K562 (cell line): ENCODE measurements around the gene TMEM88. TPM values are rescaled to one million over a fixed set of nuclear protein-coding genes. Genes with fewer than 3 reads are reported as not detected.

Experiments used
- ATAC-seq: fragments of 200-7000 bp; cut with Tn5 transposase; 3 replicates; pipeline ENCODE4 v1.9.1; 2020; ENCODE audit warnings: moderate library complexity
- BruUV-seq: library from RNA; stranded (reverse); fragments of 400-500 nt; replicated peaks from 2 replicates; lab custom pipeline; 2021; lab: Mats Ljungman, UMichigan
- CTCF ChIA-PET: fragments of 300-600 bp; formaldehyde crosslinking; extraction: SDS; loops from one replicate; lab custom pipeline; 2021; ENCODE audit warnings: low intra/inter-chr PET ratio; lab: Yijun Ruan, JAX
- POLR2A ChIA-PET: fragments of 300-600, 350-650 bp; sonication (Branson Sonifier 250); formaldehyde crosslinking; extraction: SDS; loops from one replicate; lab custom pipeline; 2021; ENCODE audit warnings: antibody characterized with exemption, inconsistent platforms; lab: Yijun Ruan, JAX
- DNase-seq, 4 experiments: peaks; one replicate each; pipeline versions ENCODE4 v3.0.0 to v3.0.0-alpha.2; 2011 to 2018; ENCODE audit warnings: low spot score in 3 of 4, mixed read lengths in 3 of 4; ENCODE audit errors: extremely low read depth in 1 of 4
- FAIRE-seq: peaks from 2 replicates; lab custom pipeline; 2011; peaks lifted over from hg19 to GRCh38; lab: Jason Lieb, UNC
- H2AFZ ChIP-seq: 2 replicates; pipeline ENCODE4 v1.6.0; 2011; ENCODE audit warnings: low read depth, low read length, control low read depth, inconsistent platforms
- H3K27ac ChIP-seq: fragments of 200-600 bp; 3 replicates; pipeline ENCODE4 v1.8.0; 2011; ENCODE audit warnings: low read depth, mild to moderate bottlenecking, control low read depth, inconsistent platforms, low read length, moderate library complexity, mixed read lengths; ENCODE audit errors: extremely low read depth
- H3K27me3 ChIP-seq, 2 experiments: fragments of 300-600 bp in 1 of 2; 2 replicates in 1 of 2; 3 replicates in 1 of 2; pipeline versions ENCODE4 v1.6.0 to v1.8.0; 2011; ENCODE audit warnings: inconsistent platforms in 2 of 2, low read length in 2 of 2, mild to moderate bottlenecking in 1 of 2, mixed read lengths in 1 of 2, moderate library complexity in 1 of 2; ENCODE audit not compliant: control insufficient read depth in 2 of 2, insufficient read depth in 2 of 2
- H3K36me3 ChIP-seq: fragments of 300-600 bp; 3 replicates; pipeline ENCODE4 v1.8.0; 2011; ENCODE audit warnings: mild to moderate bottlenecking, low read length, inconsistent platforms; ENCODE audit not compliant: control insufficient read depth, insufficient read depth
- H3K4me1 ChIP-seq, 2 experiments: fragments of 200-600 bp in 1 of 2; replicated peaks in 1 of 2; 2 replicates in 1 of 2; 3 replicates in 1 of 2; pipeline versions ENCODE4 v1.5.1 to v1.8.0; 2011; ENCODE audit warnings: inconsistent platforms in 2 of 2, low read length in 2 of 2, mild to moderate bottlenecking in 1 of 2, mixed read lengths in 1 of 2, moderate library complexity in 1 of 2; ENCODE audit not compliant: control insufficient read depth in 2 of 2, insufficient read depth in 2 of 2
- H3K4me2 ChIP-seq: 2 replicates; pipeline ENCODE4 v1.6.1; 2011; ENCODE audit warnings: low read length, control low read depth, inconsistent platforms, mixed read lengths; ENCODE audit not compliant: insufficient read depth
- H3K4me3 ChIP-seq: fragments of 200-600 bp; sonication (generic), shearing (Covaris generic); 2 replicates; pipeline ENCODE4 v1.5.1; 2016; ENCODE audit warnings: control low read depth, inconsistent platforms
- H3K79me2 ChIP-seq: fragments of 200-600 bp; 3 replicates; pipeline ENCODE4 v1.8.0; 2011; ENCODE audit warnings: low read length, inconsistent platforms; ENCODE audit not compliant: control insufficient read depth, insufficient read depth
- H3K9ac ChIP-seq, 2 experiments: 2 replicates each; pipeline versions ENCODE4 v1.6.0 to v1.6.1; 2011; ENCODE audit warnings: low read depth in 2 of 2, low read length in 2 of 2, control low read depth in 1 of 2, inconsistent platforms in 1 of 2, mild to moderate bottlenecking in 1 of 2, mixed read lengths in 1 of 2; ENCODE audit not compliant: insufficient read depth in 1 of 2
- H3K9me1 ChIP-seq: one replicate; pipeline ENCODE4 v1.6.0; 2011; ENCODE audit warnings: inconsistent platforms, mild to moderate bottlenecking, low read length, moderate library complexity; ENCODE audit not compliant: control insufficient read depth, insufficient read depth
- H3K9me3 ChIP-seq: replicated peaks from 2 replicates; pipeline ENCODE4 v1.5.1; 2011; ENCODE audit warnings: low read depth, low read length, inconsistent platforms; ENCODE audit not compliant: control insufficient read depth, insufficient read depth
- H4K20me1 ChIP-seq: replicated peaks from 2 replicates; pipeline ENCODE4 v1.6.1; 2011; ENCODE audit warnings: low read length, inconsistent platforms, mixed read lengths; ENCODE audit not compliant: control insufficient read depth, insufficient read depth
- BCL6 ChIP-seq: fragments of 250-450 bp; sonication (Bioruptor Pico); IDR thresholded peaks from 2 replicates; pipeline ENCODE4 v1.4.0; 2020
- GTF2E2 ChIP-seq: fragments of 200-800 bp; sonication (Bioruptor generic); IDR thresholded peaks from 2 replicates; pipeline ENCODE4 v1.6.1; 2016; ENCODE audit warnings: missing genetic modification characterization, missing compliant biosample characterization
- HDGF ChIP-seq: fragments of 450-650 bp; IDR thresholded peaks from 2 replicates; pipeline ENCODE4 v1.6.1; 2016
- JUN ChIP-seq, 2 experiments: sonication (generic) in 1 of 2; formaldehyde crosslinking in 1 of 2; IDR thresholded peaks; 2 replicates each; pipeline versions ENCODE4 v1.6.1 to v1.8.0; 2012 to 2022; ENCODE audit warnings: borderline replicate concordance in 2 of 2, mild to moderate bottlenecking in 2 of 2, improper control_type of control experiment in 1 of 2, low read depth in 1 of 2, low read length in 1 of 2, missing genetic modification reagents in 1 of 2
- POLR2AphosphoS5 ChIP-seq: IDR thresholded peaks from 2 replicates; pipeline ENCODE4 v1.6.1; 2011; ENCODE audit warnings: mild to moderate bottlenecking, low read depth, low read length, moderate library complexity; ENCODE audit not compliant: control insufficient read depth, insufficient read depth
- SAFB ChIP-seq: fragments of 200-400 bp; formaldehyde crosslinking; IDR thresholded peaks from 2 replicates; pipeline ENCODE4 v1.6.1; 2017; ENCODE audit warnings: low read depth, low read length, borderline replicate concordance
- SIN3B ChIP-seq: fragments of 450-650 bp; IDR thresholded peaks from 2 replicates; pipeline ENCODE4 v1.6.1; 2017; ENCODE audit warnings: low read depth, mild to moderate bottlenecking, moderate library complexity
- TAF15 ChIP-seq: fragments of 200-400 bp; formaldehyde crosslinking; IDR thresholded peaks from 2 replicates; pipeline ENCODE4 v1.6.1; 2017; ENCODE audit warnings: mild to moderate bottlenecking, low read depth, low read length, moderate library complexity
- TCF3 ChIP-seq: sonication (generic); formaldehyde crosslinking; IDR thresholded peaks from 2 replicates; pipeline ENCODE4 v1.4.0; 2020; ENCODE audit warnings: mild to moderate bottlenecking, missing genetic modification reagents
- ZNF121 ChIP-seq: sonication (generic); formaldehyde crosslinking; conservative IDR thresholded peaks from 2 replicates; pipeline ENCODE4 v1.8.0; 2022; ENCODE audit warnings: missing genetic modification reagents
- ZNF174 ChIP-seq: fragments of 250-450 bp; sonication (Bioruptor Pico); IDR thresholded peaks from 2 replicates; pipeline ENCODE4 v1.4.0; 2020; ENCODE audit warnings: mild to moderate bottlenecking
- WGBS: fragments of 100-300 bp; shearing (Covaris generic); methylation state at CpG from one replicate; pipeline ENCODE4 v1.1.6; 2016; ENCODE audit warnings: low coverage, mixed read lengths; ENCODE audit not compliant: insufficient coverage; ENCODE audit errors: missing lambda C conversion rate; 5-methylcytosine and 5-hydroxymethylcytosine counted together
- in situ Hi-C: fragments of 300-500 bp; cut with MboI; formaldehyde crosslinking; loops from 4 replicates; pipeline ENCODE4 v1.15.0; 2018; ENCODE audit warnings: inconsistent platforms, mixed read lengths
- intact Hi-C: fragments of 100-400 bp; cut with micrococcal nuclease; formaldehyde crosslinking; loops from 2 replicates; pipeline ENCODE4 v1.14.2; 2022
- polyA plus RNA-seq, 8 experiments: library from polyadenylated mRNA; depleted of rRNA in 4 of 8; stranded (reverse) in 5 of 8; unstranded in 3 of 8; fragments of >200 nt; fragmentation: Nextera tagmentation in 2 of 8; fragmentation: Illumina TruSeq in 1 of 8; extraction: Ambion mirVana in 2 of 8; extraction: Trizol in 1 of 8; gene quantifications; 2 replicates each; pipeline versions ENCODE4 v1.2.1 to v1.2.3, GENCODE V29; 2011 to 2014; ENCODE audit warnings: inconsistent platforms in 1 of 8, missing spikeins in 1 of 8
- total RNA-seq, 7 experiments: library from RNA; depleted of rRNA in 6 of 7; stranded (reverse); fragments of >200 nt in 6 of 7; fragmentation: Illumina TruSeq in 2 of 7; extraction: Trizol in 2 of 7; gene quantifications; 2 replicates each; pipeline versions ENCODE4 v1.2.1 to v1.2.3, GENCODE V29; 2011 to 2021; ENCODE audit warnings: low replicate concordance in 1 of 7
- TF ChIP-seq, protein P1 (sequence below), 2 experiments: IDR thresholded peaks; 2 replicates each; pipeline ENCODE4 v1.6.1; 2011; ENCODE audit warnings: borderline replicate concordance in 1 of 2, control low read depth in 1 of 2, low read depth in 1 of 2, low read length in 1 of 2, mild to moderate bottlenecking in 1 of 2, mixed read lengths in 1 of 2, moderate library complexity in 1 of 2; ENCODE audit not compliant: insufficient read depth in 1 of 2, insufficient read length in 1 of 2, poor library complexity in 1 of 2, severe bottlenecking in 1 of 2; ENCODE audit errors: extremely low read depth in 1 of 2
- TF ChIP-seq, protein P2 (sequence below), 3 experiments: fragments of 200-800 bp in 1 of 3; fragments of 250-450 bp in 1 of 3; fragments of 450-650 bp in 1 of 3; sonication (Bioruptor Pico) in 1 of 3; sonication (Bioruptor generic) in 1 of 3; formaldehyde crosslinking in 1 of 3; IDR thresholded peaks; 2 replicates each; pipeline versions ENCODE4 v1.6.1 to v1.8.0; 2016 to 2022; ENCODE audit warnings: mild to moderate bottlenecking in 2 of 3, missing genetic modification characterization in 2 of 3, missing compliant biosample characterization in 1 of 3, moderate library complexity in 1 of 3

TMEM88 gene
- total and polyA plus RNA-seq, 9 of the 15 experiments (the other 6 are each of a cell fraction or from before 2014, with no cell fraction given): 0.10 to 1.4 (median 0.36) TPM; not detected in 3

DNA sequence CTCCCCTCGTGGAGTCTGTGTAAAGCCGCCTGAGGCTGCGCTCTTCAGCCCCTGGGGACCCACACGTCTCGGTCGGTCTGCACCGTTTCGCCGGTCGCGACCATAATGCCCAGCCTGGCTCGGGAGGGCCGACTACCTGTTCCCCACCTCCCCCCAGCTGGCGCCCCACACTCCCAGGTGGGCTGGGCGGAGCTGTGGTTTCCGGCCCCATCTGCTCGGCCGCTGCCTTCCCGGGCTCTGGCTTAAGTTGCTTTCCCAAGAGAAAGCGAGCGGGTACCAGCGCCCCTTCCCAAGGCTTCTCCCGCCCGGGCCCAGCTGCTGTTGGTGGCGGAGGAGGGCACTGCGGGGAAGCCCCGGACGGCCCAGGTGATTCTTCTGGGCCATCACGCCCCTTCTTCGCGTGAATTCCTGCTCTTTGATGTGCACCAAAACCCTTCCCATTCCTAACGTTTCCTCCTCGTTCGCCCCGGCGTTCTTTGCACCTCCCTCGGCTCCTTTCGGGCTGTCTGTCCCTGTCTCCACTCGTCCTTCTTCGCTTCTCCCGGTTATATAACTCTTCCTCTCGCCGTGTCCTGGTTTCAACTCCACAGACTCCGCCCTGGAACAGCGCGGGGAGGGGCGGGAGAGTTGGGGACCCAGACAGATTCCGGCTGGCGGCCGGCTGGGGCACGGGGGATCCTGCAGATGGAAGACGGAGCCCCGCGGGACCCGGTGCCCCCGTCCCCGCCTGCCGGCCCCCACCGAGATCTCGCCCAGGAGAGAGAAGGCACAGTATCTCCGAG is 18.9 kb upstream of the TMEM88 start:
- FAIRE-seq: peak; percentile 44
- no peak for TF ChIP-seq BCL6 (CRISPR knock-in tag)
- TF ChIP-seq, protein P1, sequence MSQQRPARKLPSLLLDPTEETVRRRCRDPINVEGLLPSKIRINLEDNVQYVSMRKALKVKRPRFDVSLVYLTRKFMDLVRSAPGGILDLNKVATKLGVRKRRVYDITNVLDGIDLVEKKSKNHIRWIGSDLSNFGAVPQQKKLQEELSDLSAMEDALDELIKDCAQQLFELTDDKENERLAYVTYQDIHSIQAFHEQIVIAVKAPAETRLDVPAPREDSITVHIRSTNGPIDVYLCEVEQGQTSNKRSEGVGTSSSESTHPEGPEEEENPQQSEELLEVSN (IDR thresholded peaks at IDR 0.05; ENCODE audit: borderline replicate concordance in 1 of 2, extremely low read depth in 1 of 2, insufficient read depth in 1 of 2, insufficient read length in 1 of 2, low read depth in 1 of 2, low read length in 1 of 2, poor library complexity in 1 of 2, severe bottlenecking in 1 of 2): peak in 1 of 2 experiments; percentile 5
- 0 out of 2 replicates have a peak, but pooled peaks have one; percentile 18 for TF ChIP-seq SAFB
- TF ChIP-seq GTF2E2 (tag): no peak
- TF ChIP-seq, protein P2, sequence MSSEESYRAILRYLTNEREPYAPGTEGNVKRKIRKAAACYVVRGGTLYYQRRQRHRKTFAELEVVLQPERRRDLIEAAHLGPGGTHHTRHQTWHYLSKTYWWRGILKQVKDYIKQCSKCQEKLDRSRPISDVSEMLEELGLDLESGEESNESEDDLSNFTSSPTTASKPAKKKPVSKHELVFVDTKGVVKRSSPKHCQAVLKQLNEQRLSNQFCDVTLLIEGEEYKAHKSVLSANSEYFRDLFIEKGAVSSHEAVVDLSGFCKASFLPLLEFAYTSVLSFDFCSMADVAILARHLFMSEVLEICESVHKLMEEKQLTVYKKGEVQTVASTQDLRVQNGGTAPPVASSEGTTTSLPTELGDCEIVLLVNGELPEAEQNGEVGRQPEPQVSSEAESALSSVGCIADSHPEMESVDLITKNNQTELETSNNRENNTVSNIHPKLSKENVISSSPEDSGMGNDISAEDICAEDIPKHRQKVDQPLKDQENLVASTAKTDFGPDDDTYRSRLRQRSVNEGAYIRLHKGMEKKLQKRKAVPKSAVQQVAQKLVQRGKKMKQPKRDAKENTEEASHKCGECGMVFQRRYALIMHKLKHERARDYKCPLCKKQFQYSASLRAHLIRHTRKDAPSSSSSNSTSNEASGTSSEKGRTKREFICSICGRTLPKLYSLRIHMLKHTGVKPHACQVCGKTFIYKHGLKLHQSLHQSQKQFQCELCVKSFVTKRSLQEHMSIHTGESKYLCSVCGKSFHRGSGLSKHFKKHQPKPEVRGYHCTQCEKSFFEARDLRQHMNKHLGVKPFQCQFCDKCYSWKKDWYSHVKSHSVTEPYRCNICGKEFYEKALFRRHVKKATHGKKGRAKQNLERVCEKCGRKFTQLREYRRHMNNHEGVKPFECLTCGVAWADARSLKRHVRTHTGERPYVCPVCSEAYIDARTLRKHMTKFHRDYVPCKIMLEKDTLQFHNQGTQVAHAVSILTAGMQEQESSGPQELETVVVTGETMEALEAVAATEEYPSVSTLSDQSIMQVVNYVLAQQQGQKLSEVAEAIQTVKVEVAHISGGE (CRISPR knock-in tag; IDR thresholded peaks at IDR 0.05): peak in 1 of 3 experiments; percentile 17; a peak in 1 of 6 replicates
- no peak for TF ChIP-seq ZNF174 (CRISPR knock-in tag)
- 0 out of 2 replicates have a peak, but pooled peaks have one; percentile 23 for TF ChIP-seq POLR2AphosphoS5
- no peak for TF ChIP-seq JUN (IDR thresholded peaks at IDR 0.05; ENCODE audit: borderline replicate concordance, low read depth, low read length)
- 0 out of 2 replicates have a peak, but pooled peaks have one; percentile 24 for TF ChIP-seq JUN (CRISPR knock-in tag; IDR thresholded peaks at IDR 0.05; ENCODE audit: borderline replicate concordance)
- TF ChIP-seq HDGF: no peak
- no peak for TF ChIP-seq TCF3
- TF ChIP-seq SIN3B: no peak
- TF ChIP-seq ZNF121: no peak
- no peak for TF ChIP-seq TAF15

More for the DNA sequence above, 18.9 kb upstream of the TMEM88 start:
- Histone ChIP-seq H3K36me3 (peaks cover 8% of the 10 kb centered on the region; the same call in 2 of the 3 replicates), H3K79me2 (peaks cover 21% of the 10 kb centered on the region), H3K9me1 (no peaks in the 10 kb centered on the region), H3K9me3 (no peaks in the 10 kb centered on the region), H3K9ac (peak overlapping the region; percentile 77 to 91), H3K27me3 (peaks cover 1 to 5% of the 10 kb centered on the region in 2 experiments; a peak in 3 of 5 replicates), H3K4me2 (peak overlapping the region; percentile 88), H3K27ac (peak overlapping the region; percentile 85), H4K20me1 (no peaks in the 10 kb centered on the region), H2AFZ (peak overlapping the region; percentile 74), H3K4me1 (peaks cover 41 to 51% of the 10 kb centered on the region in 2 experiments), H3K4me3 (peak overlapping the region; percentile 65)
- WGBS: under 1% methylated on average over 29 of the region's 61 CpGs
- peak in 1 of 4 experiments; percentile 20 for DNase-seq
- ChIA-PET CTCF (interaction anchor here (0.6 kb wide), 1 partner anchor 60 kb away, joined by 5 read pairs; no protein-coding TSS in a partner anchor), POLR2A (interaction anchor here (0.6 to 1.3 kb wide), 6 partner anchors 9 to 222 kb away, joined by 3 to 4 read pairs (median 4); partner anchors contain the start of genes NAA38 and TP53)
- in situ Hi-C loops (no loop called here), intact Hi-C loops (loop anchor here (2.0 to 10.0 kb wide), 3 partner anchors 21 to 289 kb away; partner anchors contain the start of genes HES7 and NAA38)
- peak; percentile 0; the same call in 2 of the 3 replicates for ATAC-seq
- TSS peak; percentile 63 for BruUV-seq
